NCI-H1436 treated with DMSO at 0.1 percent for 48 hours (cell line): ENCODE data around the gene TIMM50.

ENCODE experiments used
- DNase-seq: peaks from one replicate; lab custom pipeline; 2025; lab: John Stamatoyannopoulos, UW

TIMM50 gene

DNA sequence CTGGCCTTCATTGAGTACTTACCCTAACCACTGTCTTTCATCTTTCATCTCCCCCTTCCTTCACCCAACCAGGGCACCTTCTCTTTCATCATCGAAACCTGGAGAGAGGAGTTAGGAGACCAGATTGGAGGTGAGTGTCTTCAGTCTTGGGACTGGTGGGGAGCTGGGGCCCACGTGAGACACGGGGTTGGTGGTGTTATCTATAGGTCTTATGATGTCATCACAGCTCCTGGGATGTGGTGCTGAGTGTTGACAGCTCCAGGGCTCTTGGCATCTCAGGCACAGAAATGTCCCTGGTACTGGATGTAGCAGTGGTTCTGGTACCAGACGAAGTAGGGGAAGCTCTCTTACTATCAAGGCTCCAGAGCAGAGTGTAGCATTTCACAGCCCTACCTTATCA, 19.9 kb downstream of the TIMM50 start:
- DNase-seq: no peak

DNA sequence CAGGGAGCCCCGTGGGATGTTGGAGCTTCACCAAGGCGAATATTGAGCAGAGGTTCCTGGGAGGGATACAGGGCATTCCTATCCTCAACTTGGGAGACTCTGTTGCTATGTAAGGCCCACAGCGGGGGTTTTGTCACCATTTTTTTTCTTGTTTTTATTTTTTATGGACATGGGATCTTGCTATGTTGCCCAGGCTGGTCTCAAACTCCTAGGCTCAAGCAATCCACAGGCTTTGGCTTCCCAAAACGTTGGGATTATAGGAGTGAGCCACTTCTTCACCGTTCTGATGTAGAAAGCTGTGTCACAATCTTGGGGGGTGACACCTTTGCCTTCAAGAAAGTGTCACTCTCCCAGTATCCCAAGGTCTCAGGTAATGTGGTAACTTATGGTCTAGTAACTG, 20.7 kb downstream of the TIMM50 start:
- DNase-seq: no peak

DNA sequence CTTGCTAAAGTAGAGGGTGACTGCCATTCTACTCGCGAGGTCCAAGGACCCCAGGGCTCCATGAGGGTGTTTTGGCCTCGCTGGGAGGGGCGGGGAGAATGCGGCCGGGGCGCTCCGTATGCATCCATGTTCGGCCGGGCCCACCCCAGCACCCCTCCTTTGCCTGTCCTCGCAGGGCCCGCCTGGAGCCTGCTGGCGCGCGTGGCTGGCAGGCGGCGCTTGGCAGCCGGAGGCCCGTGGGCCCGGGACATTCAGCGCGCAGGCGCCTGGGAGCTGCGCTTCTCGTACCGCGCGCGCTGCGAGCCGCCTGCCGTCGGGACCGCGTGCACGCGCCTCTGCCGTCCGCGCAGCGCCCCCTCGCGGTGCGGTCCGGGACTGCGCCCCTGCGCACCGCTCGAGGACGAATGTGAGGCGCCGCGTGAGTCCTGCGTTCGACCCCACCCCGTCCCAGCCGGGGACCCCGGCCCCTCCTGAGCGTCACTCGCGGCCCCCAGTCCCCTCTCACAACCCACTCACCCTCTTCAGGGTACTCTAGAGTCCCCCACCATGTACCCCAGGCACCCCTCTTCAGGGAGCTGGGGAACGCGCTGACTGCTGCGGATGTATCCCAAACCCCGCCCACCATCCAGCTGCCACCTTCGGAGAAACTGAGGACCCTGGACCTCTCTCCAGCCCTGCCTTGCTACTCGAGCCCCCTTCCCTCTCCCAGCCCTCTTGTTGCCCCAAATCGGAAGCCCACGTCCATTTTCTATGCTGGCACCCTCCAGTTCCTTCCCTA, 22.2 kb downstream of the TIMM50 start:
- DNase-seq: no peak

DNA sequence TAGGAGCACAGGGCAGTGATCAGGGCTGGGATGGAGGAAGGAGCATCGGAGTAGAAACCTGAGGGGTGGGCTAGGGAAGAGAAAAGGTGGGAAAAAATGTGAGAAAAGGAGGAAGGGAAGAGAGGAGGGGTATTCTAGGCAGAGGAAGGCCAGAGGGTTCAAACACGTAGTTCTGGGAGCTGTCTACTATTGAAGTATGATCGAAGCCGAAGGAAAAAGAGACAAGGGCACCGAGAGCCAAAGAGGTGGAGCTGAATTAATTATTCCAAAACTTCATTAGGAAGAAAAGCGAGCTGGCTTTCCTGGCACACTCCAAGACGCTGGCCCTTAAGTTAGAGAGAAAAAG, 25.9 kb downstream of the TIMM50 start:
- no peak for DNase-seq

DNA sequence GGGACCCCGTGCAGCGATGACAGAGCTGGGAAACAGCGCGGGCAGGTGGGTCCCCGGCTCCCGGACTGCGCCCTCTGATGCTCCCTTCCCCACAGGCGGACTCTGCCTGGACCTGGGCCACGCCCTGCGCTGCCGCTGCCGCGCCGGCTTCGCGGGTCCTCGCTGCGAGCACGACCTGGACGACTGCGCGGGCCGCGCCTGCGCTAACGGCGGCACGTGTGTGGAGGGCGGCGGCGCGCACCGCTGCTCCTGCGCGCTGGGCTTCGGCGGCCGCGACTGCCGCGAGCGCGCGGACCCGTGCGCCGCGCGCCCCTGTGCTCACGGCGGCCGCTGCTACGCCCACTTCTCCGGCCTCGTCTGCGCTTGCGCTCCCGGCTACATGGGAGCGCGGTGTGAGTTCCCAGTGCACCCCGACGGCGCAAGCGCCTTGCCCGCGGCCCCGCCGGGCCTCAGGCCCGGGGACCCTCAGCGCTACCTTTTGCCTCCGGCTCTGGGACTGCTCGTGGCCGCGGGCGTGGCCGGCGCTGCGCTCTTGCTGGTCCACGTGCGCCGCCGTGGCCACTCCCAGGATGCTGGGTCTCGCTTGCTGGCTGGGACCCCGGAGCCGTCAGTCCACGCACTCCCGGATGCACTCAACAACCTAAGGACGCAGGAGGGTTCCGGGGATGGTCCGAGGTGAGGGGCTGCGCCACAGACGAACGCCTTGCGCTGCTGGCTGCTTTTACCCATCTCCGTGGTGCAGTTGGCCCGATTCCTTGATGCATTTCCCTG, 26.5 kb downstream of the TIMM50 start:
- DNase-seq: no peak

DNA sequence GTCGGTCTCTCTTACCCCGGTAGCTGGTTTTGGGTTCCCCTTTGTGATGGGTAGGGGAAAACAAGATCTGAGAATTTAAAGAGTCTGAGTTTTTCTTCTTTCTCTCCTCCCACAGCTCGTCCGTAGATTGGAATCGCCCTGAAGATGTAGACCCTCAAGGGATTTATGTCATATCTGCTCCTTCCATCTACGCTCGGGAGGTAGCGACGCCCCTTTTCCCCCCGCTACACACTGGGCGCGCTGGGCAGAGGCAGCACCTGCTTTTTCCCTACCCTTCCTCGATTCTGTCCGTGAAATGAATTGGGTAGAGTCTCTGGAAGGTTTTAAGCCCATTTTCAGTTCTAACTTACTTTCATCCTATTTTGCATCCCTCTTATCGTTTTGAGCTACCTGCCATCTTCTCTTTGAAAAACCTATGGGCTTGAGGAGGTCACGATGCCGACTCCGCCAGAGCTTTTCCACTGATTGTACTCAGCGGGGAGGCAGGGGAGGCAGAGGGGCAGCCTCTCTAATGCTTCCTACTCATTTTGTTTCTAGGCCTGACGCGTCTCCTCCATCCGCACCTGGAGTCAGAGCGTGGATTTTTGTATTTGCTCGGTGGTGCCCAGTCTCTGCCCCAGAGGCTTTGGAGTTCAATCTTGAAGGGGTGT, 27.2 kb downstream of the TIMM50 start:
- no peak for DNase-seq

DNA sequence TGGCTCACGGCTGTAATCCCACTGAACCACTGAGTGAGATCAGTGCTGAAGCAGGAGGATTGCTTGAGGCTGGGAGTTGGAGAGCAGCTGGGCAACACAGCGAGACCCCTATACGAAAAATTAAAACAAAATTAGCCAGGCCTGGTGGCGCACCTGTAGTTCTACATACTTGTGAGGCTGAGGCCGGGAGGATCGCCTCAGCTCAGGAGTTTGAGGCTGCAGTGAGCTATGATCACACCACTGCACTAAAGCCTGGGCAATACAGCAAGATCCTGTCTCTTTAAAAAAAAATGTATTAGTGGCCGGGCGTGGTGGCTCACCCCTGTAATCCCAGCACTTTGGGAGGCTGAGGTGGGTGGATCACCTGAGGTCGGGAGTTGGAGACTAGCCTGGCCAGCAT, 28.0 kb downstream of the TIMM50 start:
- no peak for DNase-seq

DNA sequence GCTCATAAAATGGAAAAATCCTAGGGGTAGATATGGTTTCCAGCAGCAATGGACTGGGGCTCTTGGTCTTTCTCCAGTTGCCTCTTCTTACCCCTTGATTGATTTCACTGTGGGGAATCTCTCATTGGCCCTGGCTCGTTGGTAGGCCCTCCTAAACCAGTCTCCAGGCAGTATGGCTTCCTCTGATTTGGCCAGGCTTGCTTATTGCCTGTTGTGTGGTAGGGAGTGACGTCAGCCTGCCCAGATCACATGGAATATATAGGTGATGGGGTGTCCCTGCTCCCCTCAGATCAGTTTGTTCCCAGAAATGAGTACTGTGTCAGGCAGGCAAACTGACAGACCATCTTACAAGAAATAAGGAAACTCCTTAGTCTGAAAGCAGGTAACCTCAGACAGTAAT, 28.6 kb downstream of the TIMM50 start:
- DNase-seq: no peak

DNA sequence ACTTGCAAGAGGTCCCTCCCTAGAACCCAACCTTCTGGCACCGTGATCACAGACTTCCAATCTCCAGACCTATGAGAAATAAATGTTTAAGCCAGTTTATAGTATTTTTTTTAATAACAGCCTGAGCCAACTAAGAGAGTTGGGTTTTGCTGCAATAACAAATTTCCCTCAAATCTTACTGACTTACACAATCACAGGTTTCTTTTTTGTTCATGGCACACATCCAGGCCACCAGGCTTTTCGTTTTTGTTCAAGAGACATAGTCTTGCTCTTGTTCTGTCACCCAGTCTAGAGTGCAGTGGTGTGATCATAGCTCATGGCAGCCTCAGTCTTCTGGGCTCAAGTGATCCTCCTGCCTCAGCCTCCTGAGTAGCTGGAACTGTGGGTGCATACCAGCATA, 32.4 kb downstream of the TIMM50 start:
- DNase-seq: no peak

DNA sequence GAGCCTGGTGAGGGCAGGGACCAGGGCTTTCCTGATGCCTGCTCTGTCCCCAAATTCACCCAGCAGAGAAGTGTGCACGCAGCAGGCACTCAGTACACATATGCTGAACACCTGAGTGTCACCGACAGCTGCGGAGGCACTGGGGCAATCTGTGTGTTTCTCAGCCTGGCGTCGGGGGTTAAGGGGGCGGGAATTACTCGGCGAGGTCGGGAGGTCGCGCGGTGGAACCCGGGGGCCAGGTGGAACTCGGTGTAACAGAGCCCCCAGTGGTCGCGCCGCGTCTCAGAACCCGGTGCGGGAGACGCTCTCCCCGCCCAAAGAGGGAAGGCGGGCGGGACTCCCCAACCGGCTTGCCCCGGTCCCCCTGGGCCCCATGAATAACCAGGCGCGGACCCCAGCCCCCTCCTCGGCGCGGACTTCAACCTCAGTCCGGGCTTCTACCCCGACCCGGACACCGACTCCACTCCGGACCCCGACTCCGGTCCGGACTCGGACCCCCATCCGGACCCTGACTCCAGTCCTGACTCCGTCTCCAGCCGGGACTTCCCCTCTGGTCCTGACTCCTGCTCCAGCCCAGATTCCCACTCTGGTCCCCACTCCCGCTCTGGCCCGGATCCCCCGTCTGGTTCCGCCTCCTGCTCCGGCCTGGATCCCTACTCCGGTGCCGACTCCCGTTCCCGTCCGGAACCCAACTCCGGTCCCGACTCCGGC, 34.4 kb downstream of the TIMM50 start, which contains the start of gene SELENOV:
Gene SELENOV, plus strand, starts transcription at position 300 of the 711 bp plus-strand sequence. Its CDS starts 74 bp downstream, at position 374.
- DNase-seq: no peak

DNA sequence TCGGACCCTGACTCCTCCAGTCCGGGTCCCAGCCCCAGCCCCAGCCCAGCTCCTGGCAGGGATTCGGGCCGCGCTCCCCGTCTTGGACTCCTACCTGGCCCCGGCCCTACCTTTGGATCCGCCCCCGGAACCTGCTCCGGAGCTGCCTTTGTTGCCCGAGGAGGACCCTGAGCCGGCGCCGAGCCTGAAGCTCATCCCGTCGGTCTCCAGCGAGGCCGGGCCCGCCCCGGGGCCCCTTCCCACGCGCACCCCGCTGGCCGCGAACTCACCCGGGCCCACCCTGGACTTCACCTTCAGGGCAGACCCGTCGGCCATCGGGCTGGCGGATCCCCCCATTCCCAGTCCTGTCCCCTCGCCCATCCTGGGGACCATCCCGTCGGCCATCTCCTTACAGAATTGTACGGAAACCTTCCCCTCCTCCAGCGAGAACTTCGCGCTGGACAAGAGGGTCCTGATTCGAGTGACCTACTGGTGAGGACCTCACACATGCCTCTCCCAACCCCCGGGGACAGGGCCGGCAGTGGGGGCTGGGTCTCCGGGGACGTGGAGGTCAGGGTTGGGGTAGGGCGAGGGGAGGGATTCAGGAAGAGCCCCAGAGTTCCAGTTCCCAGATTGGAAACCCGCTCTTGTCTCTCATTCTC, 35.0 kb downstream of the TIMM50 start:
- DNase-seq: no peak

DNA sequence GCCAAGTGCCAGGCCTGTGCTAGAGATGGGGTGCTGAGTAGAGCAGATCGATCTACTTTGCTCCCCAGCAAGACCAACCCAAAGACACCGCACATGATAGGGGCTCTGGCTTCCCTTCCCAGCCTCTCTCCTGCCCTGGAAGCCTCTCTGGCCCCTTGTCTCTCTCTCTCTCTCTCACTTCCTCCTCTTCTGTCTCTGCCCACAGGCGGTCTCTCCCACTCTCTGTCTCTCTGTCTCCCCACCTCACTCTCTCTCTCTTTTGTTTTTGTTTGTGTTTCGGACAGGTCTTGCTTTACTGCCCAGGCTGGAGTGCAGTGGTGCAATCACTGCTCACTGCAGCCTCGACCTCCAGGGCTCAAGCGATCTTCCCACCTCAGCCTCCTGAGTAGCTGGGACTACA, 35.6 kb downstream of the TIMM50 start:
- no peak for DNase-seq

DNA sequence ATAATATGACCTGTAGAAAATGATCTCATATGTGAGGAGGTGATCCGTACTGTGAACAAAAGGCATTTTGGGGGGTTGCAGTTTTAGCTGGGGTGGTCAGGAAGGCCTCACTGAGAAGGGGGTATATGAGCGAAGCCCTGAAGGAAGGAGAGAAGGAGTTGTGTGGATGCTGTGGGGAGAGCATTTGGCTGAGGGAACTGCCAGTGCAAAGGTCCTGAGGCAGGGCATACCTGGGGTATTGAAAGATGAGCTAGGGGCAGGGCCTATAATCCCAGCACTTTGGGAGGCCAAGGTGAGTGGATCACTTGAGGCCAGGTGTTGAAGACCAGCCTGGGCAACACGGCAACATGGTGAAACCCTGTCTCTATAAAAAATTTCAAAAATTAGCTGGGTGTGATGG, 36.8 kb downstream of the TIMM50 start:
- no peak for DNase-seq

DNA sequence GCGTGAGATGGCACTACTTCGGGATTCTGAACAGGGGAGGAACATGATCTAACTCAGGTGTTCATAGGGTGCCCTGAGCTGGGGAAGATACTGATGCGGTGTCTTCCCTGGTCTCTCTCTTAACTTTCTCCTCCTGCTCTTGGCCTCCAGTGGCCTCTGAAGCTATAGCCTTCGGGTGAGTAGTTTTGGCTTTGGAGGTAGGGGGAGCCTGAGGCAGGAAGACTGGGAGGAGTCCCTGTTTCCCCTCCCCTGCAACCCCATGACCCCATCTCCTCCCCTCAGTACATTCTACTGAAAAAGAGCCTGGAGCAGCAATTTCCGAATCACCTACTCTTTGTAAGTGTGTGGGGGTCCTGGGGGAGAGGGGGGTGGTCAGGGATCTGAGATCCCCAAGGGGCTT, 37.8 kb downstream of the TIMM50 start:
- no peak for DNase-seq

DNA sequence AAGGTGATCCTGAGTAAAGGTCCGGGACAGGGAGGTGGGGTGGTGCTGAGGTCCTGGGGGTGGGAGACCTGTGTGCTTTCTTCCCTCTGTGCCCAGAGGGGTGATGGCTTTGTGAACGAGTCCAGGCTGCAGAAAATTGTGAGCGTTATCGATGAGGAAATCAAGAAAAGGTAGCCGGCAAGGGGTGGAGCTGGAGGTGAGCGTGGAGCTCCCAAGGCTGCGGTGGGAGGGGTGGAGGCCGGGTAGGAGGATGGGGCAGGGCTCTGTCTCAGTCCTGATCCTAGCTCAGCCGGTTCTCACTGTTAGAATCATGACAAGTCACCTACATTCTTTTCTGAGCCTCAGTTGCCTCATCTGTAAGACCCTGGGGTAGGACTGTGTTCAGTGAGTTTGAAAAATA, 38.3 kb downstream of the TIMM50 start:
- no peak for DNase-seq

DNA sequence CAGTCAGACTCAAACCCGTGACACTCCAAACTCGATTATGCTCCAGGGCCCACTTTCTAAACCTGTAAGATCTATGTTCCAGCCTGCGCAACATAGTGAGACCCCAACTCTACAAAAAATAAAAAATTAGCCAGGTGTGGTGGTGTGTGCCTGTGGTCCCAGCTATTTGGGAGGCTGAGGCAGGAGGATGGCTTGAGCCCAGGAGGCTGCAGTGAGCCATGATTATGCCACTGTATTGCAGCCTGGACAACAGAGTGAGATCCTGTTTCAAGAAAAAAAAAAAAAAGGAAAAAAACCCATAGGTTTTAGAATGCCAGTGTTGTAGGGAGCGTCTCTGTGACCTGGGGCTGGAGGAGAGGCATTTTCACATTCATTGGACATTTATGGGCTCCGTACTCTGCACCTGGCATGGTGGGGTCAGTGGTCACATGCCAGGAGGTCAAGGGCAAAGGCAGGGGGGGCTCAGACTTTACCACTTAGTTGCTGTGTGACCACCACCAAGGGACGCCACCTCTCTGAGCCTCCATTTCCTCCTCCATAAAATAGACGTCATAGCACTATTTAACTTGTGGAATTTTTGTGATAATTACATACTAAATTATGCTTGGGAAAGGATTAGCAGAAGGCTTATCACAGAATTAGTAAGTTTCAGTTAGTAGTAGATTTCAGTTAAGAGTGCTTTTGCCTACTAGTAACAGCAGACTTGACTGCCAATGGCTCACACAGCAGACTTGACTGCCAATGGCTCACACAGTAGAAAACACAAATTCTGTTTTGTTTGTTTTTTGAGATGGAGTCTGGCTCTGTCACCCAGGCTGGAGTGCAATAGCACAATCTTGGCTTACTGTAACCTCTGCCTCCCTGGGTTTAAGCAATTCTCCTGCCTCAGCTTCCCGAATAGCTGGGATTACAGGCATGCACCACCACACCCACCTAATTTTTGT, 40.2 kb downstream of the TIMM50 start:
- DNase-seq: no peak

DNA sequence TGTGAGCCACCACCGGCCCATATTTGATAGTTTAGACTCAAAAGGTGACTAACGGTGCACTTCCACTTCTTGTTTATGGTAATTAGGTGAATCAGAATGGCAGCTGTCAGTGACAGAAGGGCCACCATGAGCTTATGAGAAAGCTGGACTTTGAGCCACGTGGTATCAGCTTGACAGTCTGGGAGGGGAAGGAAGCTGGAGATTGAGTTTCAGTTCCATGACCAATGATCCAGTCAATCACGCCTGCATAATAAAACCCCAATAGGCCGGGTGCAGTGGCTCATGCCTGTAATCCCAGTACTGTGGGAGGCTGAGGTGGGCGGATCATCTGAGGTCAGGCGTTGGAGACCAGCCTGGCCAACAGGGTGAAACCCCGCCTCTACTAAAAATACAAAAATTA, 43.9 kb downstream of the TIMM50 start:
- DNase-seq: no peak

DNA sequence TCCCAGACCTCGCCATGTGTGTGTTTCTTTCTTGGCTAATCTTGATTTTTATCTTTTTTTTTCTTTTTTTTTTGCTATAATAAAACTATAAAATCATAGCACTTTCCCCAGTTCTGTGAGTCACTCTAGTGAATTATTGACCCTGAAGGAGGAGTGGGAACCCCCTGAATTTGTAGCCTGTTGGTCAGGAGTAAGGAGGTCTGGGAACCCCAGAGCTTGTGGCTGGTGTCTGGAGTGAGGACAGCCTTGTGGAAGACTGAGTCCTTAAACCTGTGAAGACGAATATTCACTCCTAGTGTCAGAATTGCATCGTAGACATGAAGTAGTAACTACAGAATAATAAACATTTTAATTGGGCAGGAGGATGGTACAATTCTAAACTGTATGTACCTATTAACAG, 44.6 kb downstream of the TIMM50 start:
- DNase-seq: no peak

DNA sequence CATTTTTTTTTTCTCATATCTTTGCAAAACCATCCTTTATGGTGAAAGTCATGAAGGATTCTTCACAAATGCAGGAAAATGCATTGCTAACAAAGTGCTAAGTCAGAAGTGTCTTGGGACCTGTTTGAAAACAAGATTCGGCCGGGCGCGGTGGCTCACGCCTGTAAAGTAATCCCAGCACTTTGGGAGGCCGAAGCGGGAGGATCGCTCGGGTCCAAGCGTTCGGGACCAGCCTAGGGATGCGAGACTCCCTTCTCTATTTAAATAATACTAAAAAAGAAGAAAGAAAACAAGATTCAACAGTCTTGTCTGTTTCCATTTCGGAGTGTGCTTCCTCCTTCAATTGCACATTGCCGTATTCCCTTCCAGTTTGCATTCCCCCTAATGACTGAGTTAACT, 51.2 kb downstream of the TIMM50 start:
- no peak for DNase-seq

DNA sequence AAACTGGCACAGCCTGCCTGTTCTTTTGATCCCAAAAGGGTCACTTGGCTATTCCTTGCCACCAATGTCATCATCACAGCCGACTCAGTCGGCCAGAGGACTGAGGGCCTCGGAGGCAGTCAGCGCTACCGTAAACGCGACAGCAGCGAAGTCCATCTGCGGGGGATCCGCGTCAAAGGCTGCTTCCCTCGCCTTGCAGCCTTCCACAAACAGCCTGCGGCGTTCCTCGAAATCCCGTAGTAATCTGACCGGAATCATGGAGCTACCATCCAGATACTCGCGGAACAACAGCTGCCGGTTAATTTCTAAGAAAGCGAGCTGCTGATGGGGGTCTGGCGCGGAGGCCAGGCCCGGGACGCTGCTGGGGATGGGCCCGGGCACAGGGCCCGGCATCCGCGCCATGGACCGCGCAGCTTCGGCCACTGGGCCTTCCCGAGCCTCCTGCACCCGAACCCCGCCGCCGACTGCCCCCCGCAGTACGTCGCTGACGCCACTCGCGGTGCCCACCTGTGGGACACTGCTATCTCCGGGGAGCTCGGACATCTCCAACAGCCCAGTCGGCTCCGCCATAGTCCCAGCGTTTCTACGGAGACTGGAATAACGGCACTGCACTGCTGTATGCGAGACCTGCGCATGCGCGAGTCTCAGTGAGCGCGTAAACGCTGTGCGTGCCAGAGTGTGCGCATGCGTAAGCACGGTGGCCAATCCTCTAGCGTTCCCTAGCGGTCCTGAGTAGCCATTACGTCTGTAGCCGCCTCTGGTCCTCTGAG, 51.8 kb downstream of the TIMM50 start, which contains the start of gene EID2B:
Gene EID2B, minus strand, starts transcription at position 620 of the 770 bp plus-strand sequence. Its CDS starts 50 bp downstream, at position 570.
- DNase-seq: peak; percentile 62
